PC-9 (cell line): ENCODE results near the gene DPEP1. TPM values are rescaled to one million over a fixed set of nuclear protein-coding genes. Genes with fewer than 3 reads are reported as not detected.

Experiments
- BruUV-seq: library from RNA; stranded (reverse); fragments of 400-500 nt; replicated peaks from 2 replicates; lab custom pipeline; 2021; lab: Mats Ljungman, UMichigan
- CTCF ChIA-PET: fragments of 300-600 bp; sonication (Branson Sonifier 250); formaldehyde crosslinking; loops from one replicate; lab custom pipeline; 2022; ENCODE audit warnings: antibody characterized with exemption; lab: Charles Lee
- POLR2A ChIA-PET: fragments of 300-600 bp; sonication (Branson Sonifier 250); formaldehyde crosslinking; loops from one replicate; lab custom pipeline; 2022; ENCODE audit warnings: antibody characterized with exemption; ENCODE audit not compliant: unreplicated experiment; lab: Charles Lee
- DNase-seq, 2 experiments: peaks; one replicate each; pipeline versions ENCODE4 v3.0.0 to v3.0.0-alpha.2; 2015 to 2022; ENCODE audit warnings: mixed read lengths in 1 of 2
- H2AFZ ChIP-seq: fragments of 200-600 bp; sonication (generic); 2 replicates; pipeline ENCODE4 v1.8.1; 2017; ENCODE audit warnings: antibody characterized with exemption
- H3F3A ChIP-seq: fragments of 200-600 bp; sonication (generic); 2 replicates; pipeline ENCODE4 v1.8.1; 2017; ENCODE audit warnings: antibody characterized with exemption, mild to moderate bottlenecking, low read depth; ENCODE audit not compliant: insufficient read depth
- H3K27ac ChIP-seq: fragments of 200-600 bp; sonication (generic); 2 replicates; pipeline ENCODE4 v1.6.1; 2016; ENCODE audit warnings: mixed run types
- H3K27me3 ChIP-seq: fragments of 200-600 bp; sonication (generic); 2 replicates; pipeline ENCODE4 v1.6.1; 2016; ENCODE audit warnings: low read depth, mixed run types; ENCODE audit not compliant: insufficient read depth
- H3K36me3 ChIP-seq: fragments of 200-600 bp; sonication (generic); 2 replicates; pipeline ENCODE4 v1.6.1; 2016; ENCODE audit warnings: low read depth, mixed run types
- H3K4me1 ChIP-seq: fragments of 200-600 bp; sonication (generic); replicated peaks from 2 replicates; pipeline ENCODE4 v1.6.1; 2016; ENCODE audit warnings: mixed run types; ENCODE audit not compliant: insufficient read depth
- H3K4me2 ChIP-seq: fragments of 200-600 bp; sonication (generic); 2 replicates; pipeline ENCODE4 v1.6.1; 2017; ENCODE audit warnings: mixed run types
- H3K4me3 ChIP-seq: fragments of 200-600 bp; sonication (generic); 2 replicates; pipeline ENCODE4 v1.6.1; 2016; ENCODE audit warnings: mixed run types
- H3K79me2 ChIP-seq: fragments of 200-600 bp; sonication (generic); 2 replicates; pipeline ENCODE4 v1.6.1; 2017; ENCODE audit warnings: low read depth, mixed run types
- H3K9me2 ChIP-seq: fragments of 200-600 bp; sonication (generic); 2 replicates; pipeline ENCODE4 v1.8.1; 2017; ENCODE audit warnings: mild to moderate bottlenecking; ENCODE audit not compliant: insufficient read depth
- H3K9me3 ChIP-seq: fragments of 200-600 bp; sonication (generic); 2 replicates; pipeline ENCODE4 v1.8.1; 2016; ENCODE audit warnings: low read depth; ENCODE audit not compliant: insufficient read depth
- H4K20me1 ChIP-seq: fragments of 200-600 bp; sonication (generic); 2 replicates; pipeline ENCODE4 v1.8.1; 2017; ENCODE audit not compliant: insufficient read depth
- CTCF ChIP-seq: fragments of 200-600 bp; sonication (generic); conservative IDR thresholded peaks from 2 replicates; pipeline ENCODE4 v1.6.1; 2017; ENCODE audit warnings: mixed run types, antibody characterized with exemption, mild to moderate bottlenecking, moderate library complexity
- EZH2 ChIP-seq: fragments of 200-600 bp; sonication (generic); IDR thresholded peaks from 2 replicates; pipeline ENCODE4 v1.8.0; 2017; ENCODE audit warnings: antibody characterized with exemption, low read depth
- intact Hi-C: fragments of 100-400 bp; cut with micrococcal nuclease; formaldehyde crosslinking; loops from one replicate; pipeline ENCODE4 v1.10.0; 2022; ENCODE audit not compliant: unreplicated experiment
- total RNA-seq: library from RNA; stranded (reverse); gene quantifications from 2 replicates; pipeline ENCODE4 v1.2.3, GENCODE V29; 2021

Gene DPEP1
- total RNA-seq, 1 experiment from 2014 or later, result not detected

- DNase-seq, result no peak
- H3F3A ChIP-seq, result peaks cover 26% of the 10 kb centered on the region; the same call in 1 of the 2 replicates
- no peaks in the 10 kb centered on the region for H3K36me3 ChIP-seq
- no peak overlapping the region for H3K27ac ChIP-seq
- intact Hi-C loops, result no loop called here
- H3K27me3 ChIP-seq, result no peaks in the 10 kb centered on the region
- BruUV-seq, result no TSS peak
- no peak overlapping the region for H2AFZ ChIP-seq
- CTCF ChIA-PET, result interaction anchor here (0.5 to 0.7 kb wide), 2 partner anchors 10 to 56 kb away, joined by 6 to 12 read pairs; partner anchors contain the start of genes CHMP1A and SPATA33
- no peaks in the 10 kb centered on the region for H3K9me2 ChIP-seq
- H4K20me1 ChIP-seq, result no peaks in the 10 kb centered on the region
- peaks cover 16% of the 10 kb centered on the region; the same call in 1 of the 2 replicates for H3K4me1 ChIP-seq
- POLR2A ChIA-PET, result interaction anchor here (0.6 kb wide), 1 partner anchor 70 kb away, joined by 8 read pairs; no protein-coding TSS in a partner anchor
- no peaks in the 10 kb centered on the region for H3K9me3 ChIP-seq
- TF ChIP-seq CTCF (no peak), EZH2 (no peak)
- H3K4me2 ChIP-seq, result no peak overlapping the region
- no peak overlapping the region for H3K4me3 ChIP-seq
- H3K79me2 ChIP-seq, result no peaks in the 10 kb centered on the region
Observed at GRCh38 chr16:89600956-89601355, 12.5 kb upstream of the DPEP1 start.

GRCh38 chr16:89601906-89602272 lies 11.6 kb upstream of the DPEP1 start:
- BruUV-seq, result no TSS peak
- Histone ChIP-seq H3K9me3 (no peaks in the 10 kb centered on the region), H3K79me2 (no peaks in the 10 kb centered on the region), H3K4me2 (peak overlapping the region; percentile 71; the same call in 1 of the 2 replicates), H3K4me3 (no peak overlapping the region), H3K36me3 (no peaks in the 10 kb centered on the region), H3F3A (peaks cover 22% of the 10 kb centered on the region; the same call in 1 of the 2 replicates), H3K27ac (no peak overlapping the region), H2AFZ (no peak overlapping the region), H3K9me2 (no peaks in the 10 kb centered on the region), H3K4me1 (peaks cover 16% of the 10 kb centered on the region; the same call in 1 of the 2 replicates), H4K20me1 (no peaks in the 10 kb centered on the region), H3K27me3 (no peaks in the 10 kb centered on the region)
- intact Hi-C loops, result no loop called here
- TF ChIP-seq CTCF (no peak), EZH2 (no peak)
- no peak for DNase-seq
- ChIA-PET CTCF (no interaction called here), POLR2A (no interaction called here)

- H3K4me2 ChIP-seq, result peak overlapping the region; percentile 71
- DNase-seq, result peak; percentile 41 to 44
- no TSS peak for BruUV-seq
Observed at GRCh38 chr16:89602273-89602951, 11.0 kb upstream of the DPEP1 start.

More at GRCh38 chr16:89602273-89602951, 11.0 kb upstream of the DPEP1 start:
- ChIA-PET CTCF (no interaction called here), POLR2A (interaction anchor here (0.6 kb wide), 1 partner anchor 98 kb away, joined by 7 read pairs; no protein-coding TSS in a partner anchor)
- TF ChIP-seq CTCF (no peak), EZH2 (no peak)
- no peaks in the 10 kb centered on the region for H3K36me3 ChIP-seq
- no peak overlapping the region for H2AFZ ChIP-seq
- H3K4me3 ChIP-seq, result peak overlapping the region; percentile 22; the same call in 1 of the 2 replicates
- peaks cover 16% of the 10 kb centered on the region; the same call in 1 of the 2 replicates for H3K4me1 ChIP-seq
- peaks cover 17% of the 10 kb centered on the region; the same call in 1 of the 2 replicates for H3F3A ChIP-seq
- H3K27ac ChIP-seq, result no peak overlapping the region
- no peaks in the 10 kb centered on the region for H4K20me1 ChIP-seq
- no peaks in the 10 kb centered on the region for H3K9me3 ChIP-seq
- no peaks in the 10 kb centered on the region for H3K27me3 ChIP-seq
- intact Hi-C loops, result no loop called here
- H3K79me2 ChIP-seq, result no peaks in the 10 kb centered on the region
- no peaks in the 10 kb centered on the region for H3K9me2 ChIP-seq
